Epidermal melanocyte (primary cell): ENCODE results near the gene RAD23A.
"Not testable (repeated sequence)": the region's sequence is repeated elsewhere in the genome, so short reads cannot be mapped to it uniquely, and the experiment has no call there.

Experiments
- DNase-seq: peaks from one replicate; pipeline ENCODE4 v3.0.0; 2011; ENCODE audit warnings: low spot score; ENCODE audit not compliant: insufficient read length

The RAD23A gene

GRCh38 chr19:12955575-12955974 lies 9.9 kb downstream of the RAD23A start:
- DNase-seq, result not testable (repeated sequence)

GRCh38 chr19:12955996-12956395 lies 10.3 kb downstream of the RAD23A start:
- DNase-seq, result no peak

- peak; percentile 84 for DNase-seq
Observed at GRCh38 chr19:12956446-12957388, 11.1 kb downstream of the RAD23A start, which contains the start of gene GADD45GIP1. GADD45GIP1 (minus strand) TSS chr19:12957223; CDS start chr19:12957212, 11 bp downstream.

- DNase-seq, result not testable (repeated sequence)
Observed at GRCh38 chr19:12957389-12957952, 11.8 kb downstream of the RAD23A start.

GRCh38 chr19:12959481-12959880 lies 13.8 kb downstream of the RAD23A start:
- DNase-seq, result no peak

- peak; percentile 77 for DNase-seq
Observed at GRCh38 chr19:12965017-12965811, 19.6 kb downstream of the RAD23A start.

GRCh38 chr19:12965812-12966135 lies 20.1 kb downstream of the RAD23A start:
- no peak for DNase-seq

- DNase-seq, result no peak
Observed at GRCh38 chr19:12967907-12968306, 22.2 kb downstream of the RAD23A start.

- no peak for DNase-seq
Observed at GRCh38 chr19:12969292-12969988, 23.8 kb downstream of the RAD23A start, which contains the start of gene DAND5. DAND5 (plus strand) TSS chr19:12969576; CDS start chr19:12969661, 85 bp downstream.

GRCh38 chr19:12970070-12970820 lies 24.6 kb downstream of the RAD23A start:
- no peak for DNase-seq

- DNase-seq, result no peak
Observed at GRCh38 chr19:12973236-12973635, 27.6 kb downstream of the RAD23A start.

- DNase-seq, result no peak
Observed at GRCh38 chr19:12974301-12975220, 28.9 kb downstream of the RAD23A start.

- DNase-seq, result no peak
Observed at GRCh38 chr19:12975221-12975741, 29.6 kb downstream of the RAD23A start.

GRCh38 chr19:12976109-12976508 lies 30.4 kb downstream of the RAD23A start:
- not testable (repeated sequence) for DNase-seq

- DNase-seq, result no peak
Observed at GRCh38 chr19:12979974-12980373, 34.3 kb downstream of the RAD23A start.

- no peak for DNase-seq
Observed at GRCh38 chr19:12982648-12983047, 37.0 kb downstream of the RAD23A start.

GRCh38 chr19:12983091-12983490 lies 37.4 kb downstream of the RAD23A start:
- DNase-seq, result no peak

- peak; percentile 83 for DNase-seq
Observed at GRCh38 chr19:12983542-12984142, 38.0 kb downstream of the RAD23A start.
